Measurements from ENCODE around the gene CHST15. TPM values are rescaled to one million over a fixed set of nuclear protein-coding genes. Genes with fewer than 3 reads are reported as not detected.

CHST15 gene
- total RNA-seq, 5 donors from 2014 or later (not counting 1 experiment from before 2014, with no cell fraction given): 0.95 to 4.2 (median 1.3) TPM

Other genes with a start within 250 kb of the CHST15 start
- not detected for gene CPXM2, start 201.8 kb downstream of the CHST15 start, total RNA-seq